ENCODE measurements around the gene IGF2BP2. TPM values are rescaled to one million over a fixed set of nuclear protein-coding genes. Genes with fewer than 3 reads are reported as not detected.
A peak's percentile ranks its signal among the peaks of the same experiment; 100 is the strongest.
"Not testable (repeated sequence)": the region's sequence is repeated elsewhere in the genome, so short reads cannot be mapped to it uniquely, and the experiment has no call there.

Gene IGF2BP2
- total and polyA plus RNA-seq, 11 donors: 5.9 to 21.8 (median 16.8) TPM

DNA sequence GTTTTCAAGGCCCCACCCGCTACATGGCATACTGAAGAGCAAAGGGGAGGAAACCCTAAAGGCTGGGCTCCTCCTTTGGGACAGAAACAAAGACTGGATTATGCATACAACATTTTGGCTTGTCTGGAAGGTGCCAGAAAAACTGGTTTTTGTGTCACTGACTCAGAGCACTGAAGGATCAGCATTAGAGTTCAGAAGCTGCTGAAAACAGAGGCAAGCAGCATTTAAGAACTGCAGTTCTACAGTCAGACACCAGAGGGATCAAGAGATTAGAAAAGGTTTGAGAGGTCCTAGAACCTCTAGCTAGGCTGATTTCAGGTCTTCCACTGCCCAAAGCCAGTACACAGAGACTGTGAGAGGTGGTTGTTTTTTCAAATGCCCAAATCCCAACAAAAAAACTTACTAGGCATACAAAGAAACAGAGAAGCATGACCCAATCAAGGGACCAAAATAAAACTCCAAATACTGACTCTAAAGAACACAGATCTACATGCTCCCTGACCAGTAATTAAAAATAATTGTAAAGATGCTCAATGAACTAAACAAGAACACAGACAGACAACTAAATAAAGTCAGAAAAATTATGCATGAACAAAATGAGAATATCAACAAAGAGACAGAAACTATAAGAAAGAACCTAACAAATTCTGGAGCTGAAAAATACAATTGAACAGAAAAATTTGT, 147.6 kb downstream of the IGF2BP2 start:
- intact Hi-C loops (cut with DNase I): loop anchor here in 3 of 10 donors (2.0 to 10.0 kb wide), 3 partner anchors 88 to 268 kb away; no protein-coding TSS in a partner anchor
- Histone ChIP-seq H3K4me3 (no peak overlapping the region), H3K36me3 (peaks cover 0 to 28% (median 8%) of the 10 kb centered on the region in 9 donors), H3K27me3 (no peaks in the 10 kb centered on the region), H3K9me3 (peaks cover 0 to 22% (median 2%) of the 10 kb centered on the region in 12 donors), H3K27ac (no peak overlapping the region), H3K4me1 (no peaks in the 10 kb centered on the region)
- ATAC-seq (peak in 2 of 4 donors; percentile 46 to 53), DNase-seq (no peak)
- TF ChIP-seq, protein P1, sequence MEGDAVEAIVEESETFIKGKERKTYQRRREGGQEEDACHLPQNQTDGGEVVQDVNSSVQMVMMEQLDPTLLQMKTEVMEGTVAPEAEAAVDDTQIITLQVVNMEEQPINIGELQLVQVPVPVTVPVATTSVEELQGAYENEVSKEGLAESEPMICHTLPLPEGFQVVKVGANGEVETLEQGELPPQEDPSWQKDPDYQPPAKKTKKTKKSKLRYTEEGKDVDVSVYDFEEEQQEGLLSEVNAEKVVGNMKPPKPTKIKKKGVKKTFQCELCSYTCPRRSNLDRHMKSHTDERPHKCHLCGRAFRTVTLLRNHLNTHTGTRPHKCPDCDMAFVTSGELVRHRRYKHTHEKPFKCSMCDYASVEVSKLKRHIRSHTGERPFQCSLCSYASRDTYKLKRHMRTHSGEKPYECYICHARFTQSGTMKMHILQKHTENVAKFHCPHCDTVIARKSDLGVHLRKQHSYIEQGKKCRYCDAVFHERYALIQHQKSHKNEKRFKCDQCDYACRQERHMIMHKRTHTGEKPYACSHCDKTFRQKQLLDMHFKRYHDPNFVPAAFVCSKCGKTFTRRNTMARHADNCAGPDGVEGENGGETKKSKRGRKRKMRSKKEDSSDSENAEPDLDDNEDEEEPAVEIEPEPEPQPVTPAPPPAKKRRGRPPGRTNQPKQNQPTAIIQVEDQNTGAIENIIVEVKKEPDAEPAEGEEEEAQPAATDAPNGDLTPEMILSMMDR (IDR thresholded peaks at IDR 0.05): peak; percentile 39 to 56 (median 47)
- no peak for TF ChIP-seq POLR2A (IDR thresholded peaks at IDR 0.05)
- 90 to 100% (median 96%) methylated on average over 1 of the region's 1 CpG for WGBS, 4 donors

DNA sequence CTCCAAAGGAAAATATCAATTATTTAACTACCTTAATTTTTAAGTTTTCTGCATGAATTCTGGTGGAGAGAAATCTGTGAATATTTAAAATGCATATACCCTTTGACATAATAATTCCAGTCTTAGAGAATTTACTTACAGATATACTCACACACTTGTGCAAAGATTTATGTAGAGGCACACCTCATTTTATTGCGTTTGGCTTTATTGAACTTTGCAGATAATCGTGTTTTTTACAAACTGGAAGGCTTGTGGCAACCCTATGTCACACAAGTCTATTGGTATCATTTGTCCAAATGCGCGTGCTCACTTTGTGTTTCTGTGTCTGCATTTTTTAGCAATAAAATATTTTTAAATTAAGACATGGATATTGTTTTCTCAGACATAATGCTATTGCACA, 157.3 kb downstream of the IGF2BP2 start:
- Histone ChIP-seq H3K4me3 (no peak overlapping the region), H3K36me3 (peaks cover 0 to 9% (median 0%) of the 10 kb centered on the region in 9 donors), H3K4me1 (no peaks in the 10 kb centered on the region), H3K9me3 (no peaks in the 10 kb centered on the region), H3K27me3 (no peaks in the 10 kb centered on the region), H3K27ac (no peak overlapping the region)
- no peak for DNase-seq
- ATAC-seq: no peak
- TF ChIP-seq, protein P1 (IDR thresholded peaks at IDR 0.05): no peak
- intact Hi-C loops (cut with DNase I): loop anchor here in 2 of 10 donors (10.0 kb wide), 1 partner anchor 97 kb away; no protein-coding TSS in a partner anchor
- 93 to 99% (median 96%) methylated on average over 4 of the region's 4 CpGs for WGBS, 4 donors

DNA sequence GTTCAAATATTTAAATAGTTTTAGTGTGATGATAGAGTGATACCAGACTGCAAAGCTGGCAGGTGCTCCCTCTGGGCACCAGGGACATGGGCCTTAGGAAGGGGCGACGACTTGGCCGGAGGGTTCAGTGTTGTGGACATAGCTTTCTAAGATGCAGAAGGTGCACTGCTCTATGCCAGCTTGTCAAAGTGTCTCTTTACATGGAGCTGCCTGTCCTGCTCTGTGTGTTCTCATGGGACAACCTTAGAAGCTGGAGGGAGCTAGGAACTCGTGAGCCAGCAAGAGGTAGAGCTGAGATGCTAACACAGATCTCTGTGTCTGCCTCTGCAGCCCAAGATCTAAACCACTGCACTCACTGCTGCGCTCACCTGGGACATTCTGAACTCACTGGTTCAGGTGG, 160.9 kb downstream of the IGF2BP2 start:
- Histone ChIP-seq H3K4me1 (peaks cover 0 to 17% (median 2%) of the 10 kb centered on the region in 12 donors), H3K27me3 (no peaks in the 10 kb centered on the region), H3K4me3 (no peak overlapping the region), H3K36me3 (no peaks in the 10 kb centered on the region), H3K27ac (no peak overlapping the region), H3K9me3 (no peaks in the 10 kb centered on the region)
- WGBS, 4 donors: 96 to 100% (median 98%) methylated on average over 5 of the region's 5 CpGs
- DNase-seq (no peak), ATAC-seq (no peak)
- TF ChIP-seq, protein P1 (IDR thresholded peaks at IDR 0.05): no peak
- intact Hi-C loops (cut with DNase I): loop anchor here in 5 of 10 donors (5.0 to 10.0 kb wide), 4 partner anchors 98 to 108 kb away; no protein-coding TSS in a partner anchor

DNA sequence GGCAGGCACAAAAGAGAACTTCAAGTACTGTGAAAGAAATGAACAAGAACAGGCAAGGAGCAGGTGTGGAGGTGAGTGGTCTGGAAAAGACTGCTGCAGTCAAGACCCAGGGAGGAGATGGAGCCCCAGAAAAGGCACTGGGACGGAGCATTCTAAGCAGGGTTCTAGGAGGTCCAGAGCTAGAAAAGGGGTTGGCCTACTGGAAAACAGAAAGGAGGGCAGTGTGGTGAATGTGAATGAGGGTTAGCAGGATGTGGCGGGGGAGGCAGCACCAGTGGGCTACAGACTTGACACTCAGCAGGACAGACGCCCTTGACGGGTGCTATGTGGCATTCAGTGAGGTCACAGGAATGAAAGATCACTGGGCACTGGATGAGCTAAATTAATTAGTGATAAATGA, 163.1 kb downstream of the IGF2BP2 start:
- no peak for DNase-seq
- WGBS, 4 donors: 91 to 93% (median 91%) methylated on average over 4 of the region's 4 CpGs
- no peaks in the 10 kb centered on the region for H3K9me3 ChIP-seq

DNA sequence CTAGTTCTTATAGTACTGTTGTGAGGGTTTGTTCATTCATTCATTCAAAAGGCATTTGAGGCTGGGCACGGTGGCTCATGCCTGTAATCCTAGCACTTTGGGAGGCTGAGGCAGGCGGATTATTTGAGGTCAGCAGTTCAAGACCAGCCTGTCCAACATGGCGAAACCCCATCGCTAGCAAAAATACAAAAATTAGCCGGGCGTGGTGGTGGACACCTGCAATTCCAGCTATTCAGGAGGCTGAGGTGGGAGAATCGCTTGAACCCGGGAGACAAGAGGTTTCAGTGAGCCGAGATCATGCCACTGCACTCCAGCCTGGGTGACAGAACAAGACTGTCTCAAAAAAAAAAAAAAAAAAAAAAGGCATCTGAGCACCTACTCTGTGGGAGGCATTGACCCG, 163.5 kb downstream of the IGF2BP2 start:
- intact Hi-C loops (cut with DNase I): loop anchor here in 5 of 10 donors (5.0 to 10.0 kb wide), 4 partner anchors 101 to 111 kb away; no protein-coding TSS in a partner anchor
- DNase-seq, ATAC-seq, H3K4me3 ChIP-seq, H3K27ac ChIP-seq, H3K9me3 ChIP-seq, H3K36me3 ChIP-seq, H3K27me3 ChIP-seq: not testable (repeated sequence)
- WGBS, 4 donors: 91 to 96% (median 93%) methylated on average over 10 of the region's 10 CpGs
- H3K4me1 ChIP-seq: peaks cover 0 to 26% (median 4%) of the 10 kb centered on the region in 12 donors

More for the DNA sequence above, 163.1 kb downstream of the IGF2BP2 start:
- no peak overlapping the region for H3K4me3 ChIP-seq
- H3K27me3 ChIP-seq: no peaks in the 10 kb centered on the region
- intact Hi-C loops (cut with DNase I): loop anchor here in 5 of 10 donors (5.0 to 10.0 kb wide), 4 partner anchors 101 to 111 kb away; no protein-coding TSS in a partner anchor
- no peak overlapping the region for H3K27ac ChIP-seq
- peaks cover 0 to 24% (median 4%) of the 10 kb centered on the region in 12 donors for H3K4me1 ChIP-seq
- ATAC-seq: no peak
- H3K36me3 ChIP-seq: no peaks in the 10 kb centered on the region
- no peak for TF ChIP-seq POLR2A (IDR thresholded peaks at IDR 0.05)
- TF ChIP-seq, protein P1 (IDR thresholded peaks at IDR 0.05): no peak
